ENCODE measurements around the gene GNG12.

Gene GNG12

DNA sequence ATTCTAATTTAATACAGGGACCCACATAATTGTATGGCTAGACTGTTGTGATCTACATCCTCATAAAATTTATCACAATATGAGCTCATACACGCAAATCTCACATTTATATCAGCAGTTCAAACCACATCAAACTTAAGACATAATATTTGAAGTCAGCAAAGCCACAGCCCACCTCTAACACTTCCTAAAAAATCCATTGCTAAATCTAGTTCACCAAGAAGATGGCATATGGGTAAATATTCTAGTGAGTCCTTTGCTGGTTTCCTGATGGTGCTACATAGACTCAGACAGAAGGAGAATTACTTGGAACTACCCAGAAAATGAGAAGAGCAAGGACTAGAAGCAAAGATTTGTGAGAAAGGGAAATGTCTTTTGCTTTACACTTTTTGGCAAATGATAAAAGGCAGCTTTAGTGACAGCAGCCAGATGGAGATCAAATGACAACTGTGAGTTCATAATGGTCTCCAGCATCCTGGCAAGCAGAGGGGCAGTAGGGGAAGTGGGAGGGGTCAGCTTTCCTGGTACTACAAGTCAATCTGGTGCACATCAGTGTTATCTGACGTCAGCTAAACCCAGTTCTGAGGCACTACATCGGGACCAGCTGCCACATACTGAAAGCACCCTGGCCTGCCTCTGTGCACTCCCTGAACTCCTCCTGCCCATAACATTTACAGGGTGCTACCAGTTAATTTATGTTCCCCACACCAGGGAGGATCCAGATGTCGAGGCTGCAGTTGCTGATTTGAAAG lies 158.8 kb downstream of the GNG12 start:
- Histone ChIP-seq H3K4me3 (ENCODE audit: insufficient read depth, low read length, poor library complexity, severe bottlenecking) (no peak overlapping the region), H3K9ac (ENCODE audit: low read length) (no peak overlapping the region), H3K9me3 (ENCODE audit: insufficient read depth, low read length) (no peaks in the 10 kb centered on the region), H3F3A (ENCODE audit: insufficient read depth) (no peaks in the 10 kb centered on the region), H4K20me1 (ENCODE audit: low read depth, low read length) (no peaks in the 10 kb centered on the region), H3K4me2 (ENCODE audit: low read depth, low read length, poor library complexity, severe bottlenecking) (no peak overlapping the region), H3K27ac (ENCODE audit: low read depth, low read length) (no peak overlapping the region), H3K79me2 (ENCODE audit: insufficient read depth, low read length) (no peaks in the 10 kb centered on the region), H3K27me3 (ENCODE audit: low read length) (no peaks in the 10 kb centered on the region), H2AFZ (ENCODE audit: low read depth, low read length, severe bottlenecking) (no peak overlapping the region), H3K9me2 (replicated peaks; ENCODE audit: insufficient read depth, low read length) (no peaks in the 10 kb centered on the region), H3K36me3 (ENCODE audit: low read length) (no peaks in the 10 kb centered on the region)
- TF ChIP-seq, protein P1, sequence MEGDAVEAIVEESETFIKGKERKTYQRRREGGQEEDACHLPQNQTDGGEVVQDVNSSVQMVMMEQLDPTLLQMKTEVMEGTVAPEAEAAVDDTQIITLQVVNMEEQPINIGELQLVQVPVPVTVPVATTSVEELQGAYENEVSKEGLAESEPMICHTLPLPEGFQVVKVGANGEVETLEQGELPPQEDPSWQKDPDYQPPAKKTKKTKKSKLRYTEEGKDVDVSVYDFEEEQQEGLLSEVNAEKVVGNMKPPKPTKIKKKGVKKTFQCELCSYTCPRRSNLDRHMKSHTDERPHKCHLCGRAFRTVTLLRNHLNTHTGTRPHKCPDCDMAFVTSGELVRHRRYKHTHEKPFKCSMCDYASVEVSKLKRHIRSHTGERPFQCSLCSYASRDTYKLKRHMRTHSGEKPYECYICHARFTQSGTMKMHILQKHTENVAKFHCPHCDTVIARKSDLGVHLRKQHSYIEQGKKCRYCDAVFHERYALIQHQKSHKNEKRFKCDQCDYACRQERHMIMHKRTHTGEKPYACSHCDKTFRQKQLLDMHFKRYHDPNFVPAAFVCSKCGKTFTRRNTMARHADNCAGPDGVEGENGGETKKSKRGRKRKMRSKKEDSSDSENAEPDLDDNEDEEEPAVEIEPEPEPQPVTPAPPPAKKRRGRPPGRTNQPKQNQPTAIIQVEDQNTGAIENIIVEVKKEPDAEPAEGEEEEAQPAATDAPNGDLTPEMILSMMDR (IDR thresholded peaks at IDR 0.05; ENCODE audit: insufficient read depth, low read length, poor library complexity, severe bottlenecking), result no peak
- TF ChIP-seq EZH2phosphoT487 (conservative IDR thresholded peaks at IDR 0.05; ENCODE audit: low read length), result no peak

DNA sequence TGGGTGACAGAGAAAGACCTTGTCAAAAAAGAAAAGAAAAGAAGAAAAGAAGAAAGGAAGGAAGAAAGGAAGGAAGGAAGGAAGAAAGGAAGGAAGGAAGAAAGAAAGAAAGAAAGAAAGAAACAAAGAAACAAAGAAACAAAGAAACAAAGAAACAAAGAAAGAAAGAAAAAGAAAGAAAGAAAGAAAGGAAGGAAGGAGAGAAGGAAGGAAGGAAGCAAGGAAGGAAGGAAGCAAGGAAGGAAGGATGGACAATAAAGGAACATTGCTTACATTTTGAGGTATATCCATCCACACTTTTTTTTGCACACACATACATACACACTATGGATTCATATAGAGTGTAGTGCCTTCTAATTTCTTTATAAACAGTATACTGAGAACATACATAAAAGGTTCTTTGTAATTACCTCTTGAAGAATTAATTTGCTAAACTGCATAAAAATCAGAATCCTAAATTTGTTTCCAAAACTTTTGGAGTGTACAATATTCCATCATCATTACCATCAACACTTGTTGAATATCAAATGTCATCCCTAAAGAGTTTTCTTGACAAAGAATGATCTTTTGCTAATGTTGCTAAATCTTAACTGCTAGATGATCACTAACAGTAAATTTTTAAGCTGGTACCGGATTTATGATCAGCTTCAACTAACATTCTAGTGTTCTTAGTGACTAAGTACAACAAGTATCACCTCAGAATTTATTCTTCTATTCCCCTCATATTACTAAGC lies 159.6 kb downstream of the GNG12 start:
- Histone ChIP-seq H3K9ac (ENCODE audit: low read length) (no peak overlapping the region), H3F3A (ENCODE audit: insufficient read depth) (no peaks in the 10 kb centered on the region), H3K4me2 (ENCODE audit: low read depth, low read length, poor library complexity, severe bottlenecking) (no peak overlapping the region), H4K20me1 (ENCODE audit: low read depth, low read length) (no peaks in the 10 kb centered on the region), H2AFZ (ENCODE audit: low read depth, low read length, severe bottlenecking) (no peak overlapping the region), H3K27me3 (ENCODE audit: low read length) (no peaks in the 10 kb centered on the region), H3K27ac (ENCODE audit: low read depth, low read length) (no peak overlapping the region), H3K79me2 (ENCODE audit: insufficient read depth, low read length) (no peaks in the 10 kb centered on the region), H3K9me2 (replicated peaks; ENCODE audit: insufficient read depth, low read length) (no peaks in the 10 kb centered on the region), H3K4me3 (ENCODE audit: insufficient read depth, low read length, poor library complexity, severe bottlenecking) (no peak overlapping the region), H3K36me3 (ENCODE audit: low read length) (no peaks in the 10 kb centered on the region), H3K9me3 (ENCODE audit: insufficient read depth, low read length) (no peaks in the 10 kb centered on the region)
- TF ChIP-seq, protein P1 (IDR thresholded peaks at IDR 0.05; ENCODE audit: insufficient read depth, low read length, poor library complexity, severe bottlenecking), result no peak
- TF ChIP-seq EZH2phosphoT487 (conservative IDR thresholded peaks at IDR 0.05; ENCODE audit: low read length), result no peak

DNA sequence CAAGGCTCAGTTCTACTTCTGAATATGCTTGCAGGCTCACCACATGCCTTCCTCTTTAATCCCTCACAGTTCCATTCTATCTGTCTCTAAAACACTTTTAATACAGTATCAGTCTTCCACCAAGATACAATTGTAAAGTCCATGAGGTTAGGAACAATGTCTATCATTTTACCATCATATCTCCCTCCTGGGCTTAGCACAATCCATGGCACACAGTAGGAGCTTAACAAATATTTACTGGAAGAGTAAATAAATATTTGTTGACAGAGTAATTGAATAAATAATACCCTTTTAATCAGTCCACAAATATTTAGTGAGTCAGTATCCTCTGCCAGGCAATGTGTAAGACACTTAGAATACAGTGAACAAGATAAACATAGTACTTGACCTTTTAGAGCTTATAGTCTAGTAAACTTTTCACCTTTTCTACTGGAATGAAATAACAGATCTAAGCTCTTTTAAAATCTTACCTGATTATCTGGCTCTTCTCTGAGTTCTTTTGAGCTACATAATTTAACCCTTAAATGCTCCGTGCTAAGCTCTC lies 160.9 kb downstream of the GNG12 start:
- Histone ChIP-seq H3K4me3 (ENCODE audit: insufficient read depth, low read length, poor library complexity, severe bottlenecking) (no peak overlapping the region), H3K4me2 (ENCODE audit: low read depth, low read length, poor library complexity, severe bottlenecking) (no peak overlapping the region), H3K9me3 (ENCODE audit: insufficient read depth, low read length) (no peaks in the 10 kb centered on the region), H3K36me3 (ENCODE audit: low read length) (no peaks in the 10 kb centered on the region), H3K27ac (ENCODE audit: low read depth, low read length) (no peak overlapping the region), H3K9ac (ENCODE audit: low read length) (no peak overlapping the region), H4K20me1 (ENCODE audit: low read depth, low read length) (no peaks in the 10 kb centered on the region), H3F3A (ENCODE audit: insufficient read depth) (no peaks in the 10 kb centered on the region), H3K27me3 (ENCODE audit: low read length) (no peaks in the 10 kb centered on the region), H3K79me2 (ENCODE audit: insufficient read depth, low read length) (no peaks in the 10 kb centered on the region), H2AFZ (ENCODE audit: low read depth, low read length, severe bottlenecking) (no peak overlapping the region), H3K9me2 (replicated peaks; ENCODE audit: insufficient read depth, low read length) (no peaks in the 10 kb centered on the region)
- TF ChIP-seq, protein P1 (IDR thresholded peaks at IDR 0.05; ENCODE audit: insufficient read depth, low read length, poor library complexity, severe bottlenecking), result no peak
- TF ChIP-seq EZH2phosphoT487 (conservative IDR thresholded peaks at IDR 0.05; ENCODE audit: low read length), result no peak

All from SU-DHL-6 (cell line).